GM18508 (cell line): ENCODE results near the gene RIN1.

Experiments
- ATAC-seq: cut with Tn5 transposase; IDR thresholded peaks from one replicate; pipeline ENCODE4 v1.9.1; 2021; ENCODE audit warnings: moderate number of reproducible peaks; ENCODE audit not compliant: insufficient read depth, unreplicated experiment

Gene RIN1

GRCh38 chr11:66337103-66337899 is 1.1 kb upstream of the RIN1 start:
- ATAC-seq: no peak

- no peak for ATAC-seq
These were observed 552 bp downstream of the RIN1 start for GRCh38 chr11:66335531-66336233.

- no peak for ATAC-seq
These were observed 1.4 kb downstream of the RIN1 start for GRCh38 chr11:66334605-66335442.

GRCh38 chr11:66333896-66334604 is 2.2 kb downstream of the RIN1 start:
- ATAC-seq: no peak

- ATAC-seq: no peak
These were observed 2.9 kb downstream of the RIN1 start for GRCh38 chr11:66333220-66333877.

- ATAC-seq: no peak
These were observed 3.6 kb downstream of the RIN1 start for GRCh38 chr11:66332371-66333219.

GRCh38 chr11:66331542-66332370 is 4.5 kb downstream of the RIN1 start:
- ATAC-seq: no peak

GRCh38 chr11:66330931-66331330 is 5.3 kb downstream of the RIN1 start:
- no peak for ATAC-seq

GRCh38 chr11:66329165-66329673 is 7.0 kb downstream of the RIN1 start:
- ATAC-seq: no peak

- no peak for ATAC-seq
These were observed 7.7 kb downstream of the RIN1 start for GRCh38 chr11:66328302-66329144.

- ATAC-seq: no peak
These were observed 8.3 kb downstream of the RIN1 start for GRCh38 chr11:66328031-66328301.

GRCh38 chr11:66327171-66328030 is 8.8 kb downstream of the RIN1 start:
- no peak for ATAC-seq

- no peak for ATAC-seq
These were observed 9.7 kb downstream of the RIN1 start for GRCh38 chr11:66326261-66327111.

- ATAC-seq: no peak
These were observed 11.0 kb downstream of the RIN1 start for GRCh38 chr11:66325263-66325671.

GRCh38 chr11:66324664-66325063 is 11.6 kb downstream of the RIN1 start:
- no peak for ATAC-seq
